UCSD-AML1 (cell line): ENCODE measurements around the gene LRP1.

ENCODE experiments used
- DNase-seq: peaks from one replicate; lab custom pipeline; 2025; ENCODE audit not compliant: unreplicated experiment; lab: John Stamatoyannopoulos, UW

LRP1 gene

GRCh38 chr12:57133013-57133569 lies 4.8 kb downstream of the LRP1 start:
- DNase-seq: no peak

GRCh38 chr12:57133916-57134315 lies 5.6 kb downstream of the LRP1 start:
- DNase-seq: no peak

DNA sequence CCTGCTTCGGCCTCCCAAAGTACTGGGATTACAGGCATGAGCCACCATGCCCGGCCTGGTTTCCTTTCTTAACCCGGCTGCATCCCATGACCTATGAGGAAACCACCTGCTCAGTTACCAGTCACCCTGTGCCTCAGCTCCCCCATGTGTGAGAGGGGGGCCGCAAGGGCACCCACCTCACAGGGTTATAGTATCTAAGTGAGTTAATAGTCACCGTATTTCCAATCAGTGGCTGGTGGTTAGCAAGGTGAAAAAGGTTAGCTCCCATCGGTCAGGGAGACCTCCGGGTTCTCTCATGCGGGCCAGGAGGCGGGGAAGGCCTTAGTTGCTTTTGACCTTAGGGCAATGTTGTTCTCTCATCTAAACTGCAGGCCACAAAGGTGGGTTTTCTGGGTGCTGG lies 6.7 kb downstream of the LRP1 start:
- no peak for DNase-seq

DNA sequence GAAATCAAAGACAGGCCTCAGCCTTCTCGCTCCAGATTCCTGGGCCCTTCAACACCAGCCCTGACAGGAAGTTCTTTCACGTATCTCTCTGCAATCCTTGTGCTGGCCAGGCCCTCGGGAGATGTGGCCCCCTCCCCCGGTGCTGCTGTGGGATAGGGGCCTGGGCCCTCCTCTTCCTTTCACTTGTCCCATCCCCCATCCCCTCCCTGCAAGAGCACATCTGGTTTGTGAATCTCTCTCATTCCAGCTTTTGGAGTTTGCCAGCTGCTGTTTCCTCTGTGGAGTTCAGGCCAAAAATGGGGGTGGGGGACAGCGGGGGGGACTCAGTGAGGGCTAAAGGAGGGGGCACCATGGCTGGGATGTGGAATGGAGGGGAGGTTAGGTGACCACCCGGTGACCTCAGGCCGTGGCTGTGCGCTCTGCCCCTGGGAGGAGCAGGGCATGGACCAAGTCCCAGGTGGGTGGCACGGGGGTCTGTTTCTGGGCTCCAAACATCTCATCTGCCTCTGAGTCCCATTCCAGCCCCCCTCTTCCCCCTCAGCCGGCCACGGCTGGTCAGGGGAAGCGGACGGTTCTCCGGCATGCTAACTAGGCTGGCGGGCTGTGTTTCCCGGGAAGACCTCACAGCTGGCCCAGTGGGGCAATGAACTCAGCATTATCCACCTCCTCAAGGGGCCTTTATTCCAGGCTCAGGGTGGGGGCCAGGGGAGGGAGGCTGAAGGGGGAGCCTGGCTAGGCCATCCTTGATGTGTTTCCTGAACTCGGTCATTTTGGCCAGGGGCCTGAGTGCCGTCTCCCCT lies 7.4 kb downstream of the LRP1 start:
- DNase-seq: no peak

- no peak for DNase-seq
Measured at GRCh38 chr12:57138526-57139272, 10.4 kb downstream of the LRP1 start.

- no peak for DNase-seq
Measured at GRCh38 chr12:57139796-57140649, 11.7 kb downstream of the LRP1 start.

DNA sequence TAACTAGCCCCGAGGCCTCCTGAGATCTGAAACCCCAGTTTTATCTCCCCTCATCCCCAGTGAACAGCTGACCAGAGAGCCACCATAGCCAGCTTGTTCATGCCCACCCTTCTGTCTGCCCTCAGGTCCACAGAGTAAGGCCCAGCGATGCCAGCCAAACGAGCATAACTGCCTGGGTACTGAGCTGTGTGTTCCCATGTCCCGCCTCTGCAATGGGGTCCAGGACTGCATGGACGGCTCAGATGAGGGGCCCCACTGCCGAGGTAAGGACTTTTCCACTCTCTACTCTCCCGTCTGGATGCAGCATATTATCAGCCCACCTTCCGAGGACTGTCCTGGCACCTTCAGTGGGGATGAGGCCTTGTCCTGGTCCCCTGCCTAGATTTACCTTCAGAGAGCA lies 13.0 kb downstream of the LRP1 start:
- DNase-seq: no peak

GRCh38 chr12:57142121-57142520 lies 13.8 kb downstream of the LRP1 start:
- no peak for DNase-seq

GRCh38 chr12:57142727-57143126 lies 14.4 kb downstream of the LRP1 start:
- no peak for DNase-seq

DNA sequence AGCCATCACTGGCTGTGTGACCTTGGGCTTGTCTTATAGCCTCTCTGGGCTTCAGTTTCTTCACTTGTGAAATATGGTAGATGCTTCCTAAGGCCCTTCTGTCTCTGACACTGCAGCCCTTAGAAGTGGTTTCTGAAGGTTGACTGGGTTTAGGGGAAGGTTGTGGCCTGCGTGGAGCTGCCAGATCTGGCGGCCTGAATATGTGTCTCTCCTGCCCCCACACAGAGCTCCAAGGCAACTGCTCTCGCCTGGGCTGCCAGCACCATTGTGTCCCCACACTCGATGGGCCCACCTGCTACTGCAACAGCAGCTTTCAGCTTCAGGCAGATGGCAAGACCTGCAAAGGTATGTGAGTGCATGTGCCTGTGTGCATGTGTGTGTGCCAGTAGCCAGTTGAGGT lies 15.2 kb downstream of the LRP1 start:
- no peak for DNase-seq

DNA sequence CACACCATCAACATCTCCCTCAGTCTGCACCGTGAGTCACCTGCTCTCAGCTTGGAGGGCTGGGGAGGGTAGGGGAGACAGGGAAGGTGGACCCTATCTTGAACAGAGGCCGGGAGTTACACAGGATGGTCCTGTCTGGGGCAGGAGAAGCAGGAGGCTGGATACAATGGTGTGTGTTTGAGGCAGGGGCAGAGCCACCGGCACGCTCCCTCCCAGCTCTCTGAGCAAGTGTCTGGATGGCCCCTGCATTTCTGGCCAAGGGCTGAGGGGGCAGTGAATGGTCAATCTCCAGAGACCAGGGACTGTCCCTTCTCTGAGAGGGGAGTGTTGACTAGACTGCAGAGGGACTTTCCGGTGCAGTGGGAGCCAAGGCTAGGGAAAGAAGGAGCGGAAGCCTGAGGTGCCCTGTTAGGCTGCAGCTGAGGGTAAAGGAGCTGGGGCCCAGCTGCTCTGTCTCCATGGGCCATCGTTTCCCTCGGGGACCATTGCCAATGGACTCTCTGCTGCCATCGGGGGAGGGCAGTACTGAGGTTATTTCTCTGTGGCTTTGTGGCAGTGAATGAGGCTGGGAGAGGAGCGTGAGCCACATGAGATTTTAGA lies 17.3 kb downstream of the LRP1 start:
- DNase-seq: no peak

GRCh38 chr12:57146092-57146491 lies 17.8 kb downstream of the LRP1 start:
- DNase-seq: no peak

DNA sequence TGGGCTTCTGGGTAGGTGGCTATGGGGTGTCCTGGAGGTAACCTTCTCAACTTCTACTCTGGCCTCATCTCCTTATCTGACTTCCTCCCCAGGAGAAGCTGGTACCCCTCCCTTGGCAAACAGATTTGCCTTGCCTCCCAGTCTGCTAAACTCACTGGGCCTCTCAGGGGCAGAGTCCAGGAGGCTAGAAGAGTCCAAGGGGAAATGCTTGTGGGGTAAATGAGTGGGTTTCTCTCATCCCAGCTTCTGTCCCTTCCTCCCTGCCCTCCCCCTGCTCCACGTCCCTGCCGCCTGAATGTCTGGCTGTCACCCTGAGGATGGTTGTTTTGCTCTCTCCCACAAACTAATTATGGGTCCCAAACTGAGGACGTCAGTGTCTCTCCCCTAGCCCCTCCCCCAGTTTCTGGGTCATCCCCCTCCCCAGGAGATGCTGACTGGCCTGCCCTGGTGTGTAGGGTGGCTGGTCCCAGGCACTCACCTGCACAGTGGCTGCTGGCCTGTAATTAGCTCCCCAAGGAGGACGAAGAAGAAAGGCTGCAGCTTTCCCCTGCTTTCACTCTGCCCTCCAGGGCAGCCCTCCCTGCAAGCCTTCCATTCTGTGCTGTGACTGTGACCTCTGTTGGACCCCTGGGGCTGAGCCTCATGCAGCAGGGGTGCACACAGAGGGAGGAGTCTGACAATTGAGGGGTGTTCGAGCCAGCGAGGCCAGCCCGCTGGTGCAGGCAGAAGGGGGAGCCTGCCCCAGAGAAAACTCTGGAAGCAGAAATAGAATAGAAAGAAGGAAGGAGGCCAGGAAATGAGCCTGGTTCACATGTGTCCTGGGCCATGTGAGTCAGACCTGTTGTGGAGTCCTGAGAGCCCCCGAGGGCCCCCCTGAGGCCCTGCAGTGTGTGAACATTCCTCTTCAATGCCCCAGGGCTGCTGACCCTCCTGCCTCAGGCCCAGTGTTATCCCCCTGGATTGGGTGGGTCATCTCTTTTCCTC lies 19.0 kb downstream of the LRP1 start, which contains the start of gene LRP1-AS:
Gene LRP1-AS (minus strand): TSS at position 659 of the 984 bp plus-strand sequence.
- DNase-seq: no peak

GRCh38 chr12:57148469-57149244 lies 20.4 kb downstream of the LRP1 start:
- no peak for DNase-seq

GRCh38 chr12:57149245-57149900 lies 21.1 kb downstream of the LRP1 start:
- DNase-seq: no peak

DNA sequence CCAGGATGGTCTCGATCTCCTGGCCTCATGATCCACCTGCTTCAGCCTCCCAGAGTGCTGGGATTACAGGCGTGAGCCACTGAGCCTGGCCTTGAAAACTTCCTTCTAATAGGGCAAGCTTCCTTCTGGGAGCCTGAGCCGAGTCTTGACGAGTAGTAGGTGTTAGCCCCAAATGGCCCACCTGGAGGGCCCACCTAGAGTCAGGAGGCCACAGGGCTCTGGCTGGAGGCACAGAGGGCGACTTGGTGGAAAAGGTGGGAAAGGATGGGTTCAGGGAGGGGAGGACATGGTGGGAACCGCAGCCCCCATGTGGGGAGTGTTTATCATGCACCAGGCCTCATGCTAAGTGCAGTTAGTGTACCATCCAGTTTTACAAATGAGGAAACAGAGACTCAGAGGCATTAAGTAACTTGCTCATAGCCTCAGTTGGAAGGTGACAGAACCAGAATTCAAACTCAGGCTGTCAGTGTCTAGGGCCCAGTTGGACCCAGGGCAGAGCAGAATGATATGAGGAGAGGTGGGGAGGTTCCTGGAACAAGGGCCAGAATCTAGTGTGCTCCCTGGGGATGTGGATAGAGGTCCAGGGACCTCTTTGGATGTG lies 22.2 kb downstream of the LRP1 start:
- DNase-seq: no peak

DNA sequence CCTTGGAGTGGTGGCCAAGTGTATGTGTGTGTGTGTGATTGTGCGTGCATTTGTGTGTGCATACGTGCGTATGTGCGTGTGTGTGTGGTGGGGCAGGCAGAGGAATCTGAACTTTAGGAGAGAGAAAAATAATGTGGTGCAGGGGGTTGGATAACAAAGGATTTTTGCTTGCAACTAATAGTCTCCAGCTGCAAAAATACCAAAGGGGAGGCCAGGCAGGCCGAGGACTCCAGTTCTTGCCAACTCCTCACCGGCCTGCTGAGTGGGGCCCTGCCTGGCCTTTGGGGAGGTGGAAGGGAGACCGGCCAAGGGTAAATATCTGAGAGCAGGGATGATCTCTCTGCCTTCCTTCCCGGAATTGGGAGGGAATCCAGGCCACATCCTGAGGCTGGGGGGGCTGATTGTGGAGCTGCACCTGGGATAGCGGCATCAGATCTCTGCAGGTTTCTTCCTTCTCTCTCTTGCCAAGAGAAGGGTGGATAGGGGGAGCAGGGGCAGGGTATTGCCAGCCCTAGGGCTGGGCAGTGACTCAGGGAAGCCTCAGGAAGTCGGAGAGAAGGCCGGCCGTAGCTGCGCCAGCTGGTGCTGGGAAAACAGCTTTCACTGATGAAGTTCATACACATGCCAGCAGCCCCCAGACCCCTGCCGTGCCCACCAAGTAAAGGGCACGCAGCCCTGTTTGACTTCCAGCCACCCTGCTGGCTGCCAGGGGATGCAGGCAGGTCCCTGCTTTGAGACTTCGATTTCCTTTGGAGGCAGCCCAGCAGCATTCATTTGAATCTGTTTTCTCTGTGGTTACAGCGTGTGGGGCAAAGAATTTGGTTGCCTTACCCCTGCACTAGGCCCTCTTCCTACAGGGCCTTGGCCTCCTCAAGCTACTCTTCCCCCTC lies 23.7 kb downstream of the LRP1 start:
- no peak for DNase-seq
